ENCODE measurements around the gene SCARF1. TPM values are rescaled to one million over a fixed set of nuclear protein-coding genes. Genes with fewer than 3 reads are reported as not detected.

Gene SCARF1
- total RNA-seq, 2 experiments from 2014 or later = 0.19 to 0.29 TPM

GRCh38 chr17:1648963-1649843 lies 3.7 kb upstream of the SCARF1 start:
- Histone ChIP-seq H2AFZ (ENCODE audit: low read length) (no peak overlapping the region), H3K36me3 (ENCODE audit: insufficient read depth, low read length) (peaks cover 55% of the 10 kb centered on the region), H3K9me2 (ENCODE audit: insufficient read depth, low read length) (no peaks in the 10 kb centered on the region), H3K4me2 (ENCODE audit: low read length) (peak overlapping the region; percentile 61), H3K79me2 (ENCODE audit: insufficient read depth, low read depth, low read length) (no peaks in the 10 kb centered on the region), H3K4me1 (ENCODE audit: insufficient read depth, low read length, poor library complexity, severe bottlenecking) (peaks cover 28% of the 10 kb centered on the region), H3K4me3 (ENCODE audit: low read depth, low read length, poor library complexity, severe bottlenecking) (peak overlapping the region; percentile 54), H4K20me1 (ENCODE audit: insufficient read depth, low read length) (peaks cover 4% of the 10 kb centered on the region; the same call in 1 of the 2 replicates), H3K9me3 (ENCODE audit: low read length) (no peaks in the 10 kb centered on the region), H3K27ac (ENCODE audit: low read depth, low read length, poor library complexity, severe bottlenecking) (peak overlapping the region; percentile 37)
- TF ChIP-seq EZH2phosphoT487 (IDR thresholded peaks at IDR 0.05; ENCODE audit: borderline replicate concordance, low read depth, low read length) = no peak
- TF ChIP-seq, protein P1, sequence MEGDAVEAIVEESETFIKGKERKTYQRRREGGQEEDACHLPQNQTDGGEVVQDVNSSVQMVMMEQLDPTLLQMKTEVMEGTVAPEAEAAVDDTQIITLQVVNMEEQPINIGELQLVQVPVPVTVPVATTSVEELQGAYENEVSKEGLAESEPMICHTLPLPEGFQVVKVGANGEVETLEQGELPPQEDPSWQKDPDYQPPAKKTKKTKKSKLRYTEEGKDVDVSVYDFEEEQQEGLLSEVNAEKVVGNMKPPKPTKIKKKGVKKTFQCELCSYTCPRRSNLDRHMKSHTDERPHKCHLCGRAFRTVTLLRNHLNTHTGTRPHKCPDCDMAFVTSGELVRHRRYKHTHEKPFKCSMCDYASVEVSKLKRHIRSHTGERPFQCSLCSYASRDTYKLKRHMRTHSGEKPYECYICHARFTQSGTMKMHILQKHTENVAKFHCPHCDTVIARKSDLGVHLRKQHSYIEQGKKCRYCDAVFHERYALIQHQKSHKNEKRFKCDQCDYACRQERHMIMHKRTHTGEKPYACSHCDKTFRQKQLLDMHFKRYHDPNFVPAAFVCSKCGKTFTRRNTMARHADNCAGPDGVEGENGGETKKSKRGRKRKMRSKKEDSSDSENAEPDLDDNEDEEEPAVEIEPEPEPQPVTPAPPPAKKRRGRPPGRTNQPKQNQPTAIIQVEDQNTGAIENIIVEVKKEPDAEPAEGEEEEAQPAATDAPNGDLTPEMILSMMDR (conservative IDR thresholded peaks at IDR 0.05; ENCODE audit: low read length) = no peak
- DNase-seq (ENCODE audit: low spot score) = peak; percentile 96
- BruUV-seq (replicated peaks) = no TSS peak
- ChIA-PET POLR2A (interaction anchor here (0.6 kb wide), 1 partner anchor 188 kb away, joined by 3 read pairs; no protein-coding TSS in a partner anchor), CTCF (ENCODE audit: unreplicated experiment) (interaction anchor here (0.6 to 1.3 kb wide), 4 partner anchors 14 to 589 kb away, joined by 3 to 4 read pairs (median 3); no protein-coding TSS in a partner anchor)
- intact Hi-C loops (cut with micrococcal nuclease; ENCODE audit: unreplicated experiment) = loop anchor here (5.0 kb wide), 1 partner anchor 77 kb away; no protein-coding TSS in a partner anchor

GRCh38 chr17:1648173-1648962 lies 2.8 kb upstream of the SCARF1 start:
- H3K79me2 ChIP-seq (ENCODE audit: insufficient read depth, low read depth, low read length) = no peaks in the 10 kb centered on the region
- POLR2A ChIA-PET = no interaction called here
- no peak for DNase-seq (ENCODE audit: low spot score)
- no peaks in the 10 kb centered on the region for H3K9me3 ChIP-seq (ENCODE audit: low read length)
- no peak overlapping the region for H2AFZ ChIP-seq (ENCODE audit: low read length)
- CTCF ChIA-PET (ENCODE audit: unreplicated experiment) = interaction anchor here (0.6 to 1.3 kb wide), 4 partner anchors 15 to 590 kb away, joined by 3 to 4 read pairs (median 3); no protein-coding TSS in a partner anchor
- TF ChIP-seq EZH2phosphoT487 (IDR thresholded peaks at IDR 0.05; ENCODE audit: borderline replicate concordance, low read depth, low read length) = no peak
- TF ChIP-seq, protein P1 (conservative IDR thresholded peaks at IDR 0.05; ENCODE audit: low read length) = peak; percentile 75
- no peaks in the 10 kb centered on the region for H3K9me2 ChIP-seq (ENCODE audit: insufficient read depth, low read length)
- peaks cover 36% of the 10 kb centered on the region for H3K4me1 ChIP-seq (ENCODE audit: insufficient read depth, low read length, poor library complexity, severe bottlenecking)
- H3K27ac ChIP-seq (ENCODE audit: low read depth, low read length, poor library complexity, severe bottlenecking) = no peak overlapping the region
- no TSS peak for BruUV-seq (replicated peaks)
- peaks cover 4% of the 10 kb centered on the region; the same call in 1 of the 2 replicates for H4K20me1 ChIP-seq (ENCODE audit: insufficient read depth, low read length)
- intact Hi-C loops (cut with micrococcal nuclease; ENCODE audit: unreplicated experiment) = loop anchor here (5.0 kb wide), 1 partner anchor 76 kb away; no protein-coding TSS in a partner anchor
- peak overlapping the region; percentile 4 for H3K4me3 ChIP-seq (ENCODE audit: low read depth, low read length, poor library complexity, severe bottlenecking)
- H3K36me3 ChIP-seq (ENCODE audit: insufficient read depth, low read length) = peaks cover 46% of the 10 kb centered on the region
- peak overlapping the region; percentile 49 for H3K4me2 ChIP-seq (ENCODE audit: low read length)

Measured in OCI-LY7 (cell line).